ENCODE data around the gene DPYSL4. TPM values are rescaled to one million over a fixed set of nuclear protein-coding genes. Genes with fewer than 3 reads are reported as not detected.

The DPYSL4 gene
- total and polyA plus RNA-seq, 2 experiments from 2014 or later, result 10.6 to 23.9 TPM

GRCh38 chr10:132145521-132146185, 41.1 kb upstream of the DPYSL4 start (continued):
- TF ChIP-seq, protein P1, sequence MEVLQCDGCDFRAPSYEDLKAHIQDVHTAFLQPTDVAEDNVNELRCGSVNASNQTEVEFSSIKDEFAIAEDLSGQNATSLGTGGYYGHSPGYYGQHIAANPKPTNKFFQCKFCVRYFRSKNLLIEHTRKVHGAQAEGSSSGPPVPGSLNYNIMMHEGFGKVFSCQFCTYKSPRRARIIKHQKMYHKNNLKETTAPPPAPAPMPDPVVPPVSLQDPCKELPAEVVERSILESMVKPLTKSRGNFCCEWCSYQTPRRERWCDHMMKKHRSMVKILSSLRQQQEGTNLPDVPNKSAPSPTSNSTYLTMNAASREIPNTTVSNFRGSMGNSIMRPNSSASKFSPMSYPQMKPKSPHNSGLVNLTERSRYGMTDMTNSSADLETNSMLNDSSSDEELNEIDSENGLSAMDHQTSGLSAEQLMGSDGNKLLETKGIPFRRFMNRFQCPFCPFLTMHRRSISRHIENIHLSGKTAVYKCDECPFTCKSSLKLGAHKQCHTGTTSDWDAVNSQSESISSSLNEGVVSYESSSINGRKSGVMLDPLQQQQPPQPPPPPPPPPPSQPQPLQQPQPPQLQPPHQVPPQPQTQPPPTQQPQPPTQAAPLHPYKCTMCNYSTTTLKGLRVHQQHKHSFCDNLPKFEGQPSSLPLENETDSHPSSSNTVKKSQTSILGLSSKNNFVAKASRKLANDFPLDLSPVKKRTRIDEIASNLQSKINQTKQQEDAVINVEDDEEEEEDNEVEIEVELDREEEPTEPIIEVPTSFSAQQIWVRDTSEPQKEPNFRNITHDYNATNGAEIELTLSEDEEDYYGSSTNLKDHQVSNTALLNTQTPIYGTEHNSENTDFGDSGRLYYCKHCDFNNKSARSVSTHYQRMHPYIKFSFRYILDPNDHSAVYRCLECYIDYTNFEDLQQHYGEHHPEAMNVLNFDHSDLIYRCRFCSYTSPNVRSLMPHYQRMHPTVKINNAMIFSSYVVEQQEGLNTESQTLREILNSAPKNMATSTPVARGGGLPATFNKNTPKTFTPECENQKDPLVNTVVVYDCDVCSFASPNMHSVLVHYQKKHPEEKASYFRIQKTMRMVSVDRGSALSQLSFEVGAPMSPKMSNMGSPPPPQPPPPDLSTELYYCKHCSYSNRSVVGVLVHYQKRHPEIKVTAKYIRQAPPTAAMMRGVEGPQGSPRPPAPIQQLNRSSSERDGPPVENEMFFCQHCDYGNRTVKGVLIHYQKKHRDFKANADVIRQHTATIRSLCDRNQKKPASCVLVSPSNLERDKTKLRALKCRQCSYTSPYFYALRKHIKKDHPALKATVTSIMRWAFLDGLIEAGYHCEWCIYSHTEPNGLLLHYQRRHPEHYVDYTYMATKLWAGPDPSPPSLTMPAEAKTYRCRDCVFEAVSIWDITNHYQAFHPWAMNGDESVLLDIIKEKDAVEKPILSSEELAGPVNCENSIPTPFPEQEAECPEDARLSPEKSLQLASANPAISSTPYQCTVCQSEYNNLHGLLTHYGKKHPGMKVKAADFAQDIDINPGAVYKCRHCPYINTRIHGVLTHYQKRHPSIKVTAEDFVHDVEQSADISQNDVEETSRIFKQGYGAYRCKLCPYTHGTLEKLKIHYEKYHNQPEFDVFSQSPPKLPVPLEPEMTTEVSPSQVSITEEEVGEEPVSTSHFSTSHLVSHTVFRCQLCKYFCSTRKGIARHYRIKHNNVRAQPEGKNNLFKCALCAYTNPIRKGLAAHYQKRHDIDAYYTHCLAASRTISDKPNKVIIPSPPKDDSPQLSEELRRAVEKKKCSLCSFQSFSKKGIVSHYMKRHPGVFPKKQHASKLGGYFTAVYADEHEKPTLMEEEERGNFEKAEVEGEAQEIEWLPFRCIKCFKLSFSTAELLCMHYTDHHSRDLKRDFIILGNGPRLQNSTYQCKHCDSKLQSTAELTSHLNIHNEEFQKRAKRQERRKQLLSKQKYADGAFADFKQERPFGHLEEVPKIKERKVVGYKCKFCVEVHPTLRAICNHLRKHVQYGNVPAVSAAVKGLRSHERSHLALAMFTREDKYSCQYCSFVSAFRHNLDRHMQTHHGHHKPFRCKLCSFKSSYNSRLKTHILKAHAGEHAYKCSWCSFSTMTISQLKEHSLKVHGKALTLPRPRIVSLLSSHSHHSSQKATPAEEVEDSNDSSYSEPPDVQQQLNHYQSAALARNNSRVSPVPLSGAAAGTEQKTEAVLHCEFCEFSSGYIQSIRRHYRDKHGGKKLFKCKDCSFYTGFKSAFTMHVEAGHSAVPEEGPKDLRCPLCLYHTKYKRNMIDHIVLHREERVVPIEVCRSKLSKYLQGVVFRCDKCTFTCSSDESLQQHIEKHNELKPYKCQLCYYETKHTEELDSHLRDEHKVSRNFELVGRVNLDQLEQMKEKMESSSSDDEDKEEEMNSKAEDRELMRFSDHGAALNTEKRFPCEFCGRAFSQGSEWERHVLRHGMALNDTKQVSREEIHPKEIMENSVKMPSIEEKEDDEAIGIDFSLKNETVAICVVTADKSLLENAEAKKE (CRISPR knock-in tag; IDR thresholded peaks at IDR 0.05), result no peak
- TF ChIP-seq JUNB (IDR thresholded peaks at IDR 0.05; ENCODE audit: unreplicated experiment) (no peak), CREB1 (CRISPR knock-in tag; IDR thresholded peaks at IDR 0.05; ENCODE audit: low read depth) (no peak)

DNA sequence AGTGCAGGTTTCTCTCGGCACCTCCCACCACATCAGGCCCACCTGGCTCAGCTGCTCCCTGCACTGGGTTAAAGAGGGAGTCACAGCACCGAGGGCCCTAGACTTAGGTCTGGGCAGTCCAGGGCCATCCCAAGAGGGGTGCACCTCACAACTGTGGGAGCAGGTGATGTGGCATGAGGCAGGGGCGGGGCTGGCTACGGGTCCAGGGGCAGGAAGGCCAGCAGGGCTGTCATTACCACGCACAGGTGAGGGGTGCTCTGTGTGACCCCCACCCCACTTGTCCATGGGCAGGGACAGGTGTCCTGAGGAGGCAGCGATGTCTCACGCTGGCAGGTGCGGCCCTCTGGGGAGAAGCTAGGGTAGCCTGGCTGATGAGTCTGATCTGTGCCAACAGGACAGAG, 40.5 kb upstream of the DPYSL4 start:
- no peak for TF ChIP-seq ZNF114 (CRISPR knock-in tag; IDR thresholded peaks at IDR 0.05)
- TF ChIP-seq EZH2phosphoT487 (IDR thresholded peaks at IDR 0.05; ENCODE audit: unreplicated experiment), result no peak
- no peak for TF ChIP-seq STAT1 (IDR thresholded peaks at IDR 0.05; ENCODE audit: unreplicated experiment)
- TF ChIP-seq, protein P2, sequence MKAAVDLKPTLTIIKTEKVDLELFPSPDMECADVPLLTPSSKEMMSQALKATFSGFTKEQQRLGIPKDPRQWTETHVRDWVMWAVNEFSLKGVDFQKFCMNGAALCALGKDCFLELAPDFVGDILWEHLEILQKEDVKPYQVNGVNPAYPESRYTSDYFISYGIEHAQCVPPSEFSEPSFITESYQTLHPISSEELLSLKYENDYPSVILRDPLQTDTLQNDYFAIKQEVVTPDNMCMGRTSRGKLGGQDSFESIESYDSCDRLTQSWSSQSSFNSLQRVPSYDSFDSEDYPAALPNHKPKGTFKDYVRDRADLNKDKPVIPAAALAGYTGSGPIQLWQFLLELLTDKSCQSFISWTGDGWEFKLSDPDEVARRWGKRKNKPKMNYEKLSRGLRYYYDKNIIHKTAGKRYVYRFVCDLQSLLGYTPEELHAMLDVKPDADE (IDR thresholded peaks at IDR 0.05), result no peak
- no peak for TF ChIP-seq EZH2 (IDR thresholded peaks at IDR 0.05; ENCODE audit: low read depth, unreplicated experiment)
- TF ChIP-seq CTCF (conservative IDR thresholded peaks at IDR 0.05; ENCODE audit: low read depth in 2 of 2), result peak; percentile 44 to 78
- no peaks in the 10 kb centered on the region for H3K9me3 Mint-ChIP-seq

More for the DNA sequence above, 40.5 kb upstream of the DPYSL4 start:
- H3K27me3 ChIP-seq (ENCODE audit: insufficient read depth), result no peaks in the 10 kb centered on the region
- H3F3A ChIP-seq (replicated peaks; ENCODE audit: low read depth), result no peaks in the 10 kb centered on the region
- Mint-ChIP-seq H3K27me3 (ENCODE audit: insufficient read depth, low read depth, poor library complexity) (peaks cover 13% of the 10 kb centered on the region), H3K27ac (no peak overlapping the region; the same call in 1 of the 2 replicates), H3K36me3 (ENCODE audit: low read depth) (no peaks in the 10 kb centered on the region), H3K4me3 (no peak overlapping the region), H3K4me1 (peaks cover 11% of the 10 kb centered on the region)
- no peaks in the 10 kb centered on the region for H4K20me1 ChIP-seq (replicated peaks; ENCODE audit: insufficient read depth)
- ATAC-seq (peak; percentile 78), DNase-seq (ENCODE audit: low spot score) (peak; percentile 81)
- no peak overlapping the region for H3K27ac ChIP-seq (ENCODE audit: low read depth)
- H3K9me2 ChIP-seq (ENCODE audit: insufficient read depth), result no peaks in the 10 kb centered on the region; the same call in 1 of the 2 replicates
- no peak overlapping the region for H2AFZ ChIP-seq
- no peak overlapping the region for H3K4me3 ChIP-seq
- H3K36me3 ChIP-seq (ENCODE audit: insufficient read depth), result no peaks in the 10 kb centered on the region
- no peaks in the 10 kb centered on the region for H3K79me2 ChIP-seq (replicated peaks; ENCODE audit: insufficient read depth)
- H3K4me1 ChIP-seq (ENCODE audit: insufficient read depth), result peaks cover 6% of the 10 kb centered on the region
- no peak overlapping the region for H3K4me2 ChIP-seq

All from GM23338 (cell line).